GM12878 (cell line): ENCODE results near the gene XRN2.

Experiments
- EP300 ChIP-seq, 2 experiments: fragments of 150-350 bp in 1 of 2; IDR thresholded peaks; 2 replicates each; pipeline ENCODE4 v1.6.1; 2011 to 2012; ENCODE audit warnings: low read depth in 2 of 2, low read length in 2 of 2, borderline replicate concordance in 1 of 2, improper control_type of control experiment in 1 of 2, inconsistent platforms in 1 of 2; ENCODE audit not compliant: control insufficient read depth in 1 of 2
- JUND ChIP-seq: IDR thresholded peaks from 2 replicates; pipeline ENCODE4 v1.6.1; 2012; ENCODE audit warnings: low read depth, mild to moderate bottlenecking, low read length, improper control_type of control experiment, moderate library complexity
- KLF5 ChIP-seq: fragments of 450-650 bp; IDR thresholded peaks from 2 replicates; pipeline ENCODE4 v1.6.1; 2014; ENCODE audit warnings: mild to moderate bottlenecking; ENCODE audit not compliant: partially characterized antibody
- POLR2A ChIP-seq: IDR thresholded peaks from 2 replicates; pipeline ENCODE4 v1.6.1; 2011; ENCODE audit warnings: low read depth, mild to moderate bottlenecking, low read length
- SMAD1 ChIP-seq: fragments of 450-650 bp; IDR thresholded peaks from 2 replicates; pipeline ENCODE4 v1.6.1; 2018; ENCODE audit warnings: mild to moderate bottlenecking, low read depth; ENCODE audit not compliant: partially characterized antibody
- TF ChIP-seq, protein P1 (sequence below): fragments of 450-650 bp; IDR thresholded peaks from 2 replicates; pipeline ENCODE4 v1.6.1; 2017; ENCODE audit warnings: mild to moderate bottlenecking, low read depth, inconsistent platforms; ENCODE audit not compliant: poor library complexity, severe bottlenecking
- TF ChIP-seq, protein P2 (sequence below): IDR thresholded peaks from 2 replicates; pipeline ENCODE4 v1.6.1; 2012; ENCODE audit warnings: low read depth, low read length, improper control_type of control experiment
- TF ChIP-seq, protein P3 (sequence below): fragments of 450-650 bp; formaldehyde crosslinking; IDR thresholded peaks from 2 replicates; pipeline ENCODE4 v1.4.0; 2020; ENCODE audit warnings: mild to moderate bottlenecking, moderate library complexity
- TF ChIP-seq, protein P4 (sequence below): IDR thresholded peaks from 2 replicates; pipeline ENCODE4 v1.6.1; 2011; ENCODE audit warnings: low read depth, low read length, improper control_type of control experiment, borderline replicate concordance
- TF ChIP-seq, protein P5 (sequence below), 3 experiments: IDR thresholded peaks in 2 of 3; conservative IDR thresholded peaks in 1 of 3; 2 replicates each; pipeline ENCODE4 v1.5.1; 2011; ENCODE audit warnings: low read depth in 3 of 3, low read length in 3 of 3, mild to moderate bottlenecking in 3 of 3, control low read depth in 2 of 3, moderate library complexity in 2 of 3, inconsistent platforms in 1 of 3, mixed read lengths in 1 of 3; ENCODE audit not compliant: control insufficient read depth in 2 of 3, insufficient read depth in 1 of 3; ENCODE audit errors: extremely low read depth in 1 of 3

DNA sequence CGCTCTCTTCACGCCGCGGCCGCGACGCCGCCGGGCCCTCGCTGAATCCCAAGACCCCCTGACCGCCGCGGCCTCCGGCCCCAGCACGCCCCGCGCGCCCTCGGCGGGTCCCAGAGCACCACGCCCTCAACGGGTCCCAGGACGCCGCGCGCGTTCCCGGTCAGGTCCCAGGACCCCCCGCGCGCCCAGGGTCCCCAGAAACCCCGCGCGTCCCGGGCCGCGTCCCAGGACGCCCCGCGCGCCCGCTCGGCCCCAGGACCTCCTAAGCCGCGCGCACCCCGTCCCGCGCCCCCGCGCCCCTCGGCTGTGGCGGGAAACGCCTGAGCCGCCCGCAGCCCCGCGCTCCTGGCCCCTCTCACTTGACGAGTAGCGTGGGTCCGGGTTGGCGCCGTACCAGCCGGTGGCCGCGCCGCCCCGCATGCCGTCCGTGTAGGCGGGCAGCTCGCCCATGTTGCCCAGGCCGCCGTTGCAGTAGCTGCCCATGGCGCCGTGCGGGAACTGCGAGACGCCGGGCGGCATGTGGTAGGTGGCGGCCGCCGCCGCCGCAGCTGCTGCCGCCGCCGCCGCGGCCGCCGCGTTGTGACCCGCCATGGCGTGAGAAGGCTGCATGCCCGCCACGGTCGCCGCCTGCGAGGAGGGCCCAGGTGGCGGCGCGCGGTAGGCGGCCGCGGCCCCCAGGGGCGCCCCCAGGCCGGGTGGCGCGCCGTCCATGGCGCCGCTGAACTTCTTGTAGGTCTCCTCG, 93.6 kb downstream of the XRN2 start:
- TF ChIP-seq JUND (no peak), POLR2A (no peak), EP300 (IDR thresholded peaks at IDR 0.05; ENCODE audit: borderline replicate concordance in 1 of 2, control insufficient read depth in 1 of 2, low read depth in 2 of 2, low read length in 2 of 2) (no peak), SMAD1 (no peak), KLF5 (no peak)
- TF ChIP-seq, protein P1, sequence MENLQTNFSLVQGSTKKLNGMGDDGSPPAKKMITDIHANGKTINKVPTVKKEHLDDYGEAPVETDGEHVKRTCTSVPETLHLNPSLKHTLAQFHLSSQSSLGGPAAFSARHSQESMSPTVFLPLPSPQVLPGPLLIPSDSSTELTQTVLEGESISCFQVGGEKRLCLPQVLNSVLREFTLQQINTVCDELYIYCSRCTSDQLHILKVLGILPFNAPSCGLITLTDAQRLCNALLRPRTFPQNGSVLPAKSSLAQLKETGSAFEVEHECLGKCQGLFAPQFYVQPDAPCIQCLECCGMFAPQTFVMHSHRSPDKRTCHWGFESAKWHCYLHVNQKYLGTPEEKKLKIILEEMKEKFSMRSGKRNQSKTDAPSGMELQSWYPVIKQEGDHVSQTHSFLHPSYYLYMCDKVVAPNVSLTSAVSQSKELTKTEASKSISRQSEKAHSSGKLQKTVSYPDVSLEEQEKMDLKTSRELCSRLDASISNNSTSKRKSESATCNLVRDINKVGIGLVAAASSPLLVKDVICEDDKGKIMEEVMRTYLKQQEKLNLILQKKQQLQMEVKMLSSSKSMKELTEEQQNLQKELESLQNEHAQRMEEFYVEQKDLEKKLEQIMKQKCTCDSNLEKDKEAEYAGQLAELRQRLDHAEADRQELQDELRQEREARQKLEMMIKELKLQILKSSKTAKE = no peak
- TF ChIP-seq, protein P2, sequence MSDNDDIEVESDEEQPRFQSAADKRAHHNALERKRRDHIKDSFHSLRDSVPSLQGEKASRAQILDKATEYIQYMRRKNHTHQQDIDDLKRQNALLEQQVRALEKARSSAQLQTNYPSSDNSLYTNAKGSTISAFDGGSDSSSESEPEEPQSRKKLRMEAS = no peak
- TF ChIP-seq, protein P3, sequence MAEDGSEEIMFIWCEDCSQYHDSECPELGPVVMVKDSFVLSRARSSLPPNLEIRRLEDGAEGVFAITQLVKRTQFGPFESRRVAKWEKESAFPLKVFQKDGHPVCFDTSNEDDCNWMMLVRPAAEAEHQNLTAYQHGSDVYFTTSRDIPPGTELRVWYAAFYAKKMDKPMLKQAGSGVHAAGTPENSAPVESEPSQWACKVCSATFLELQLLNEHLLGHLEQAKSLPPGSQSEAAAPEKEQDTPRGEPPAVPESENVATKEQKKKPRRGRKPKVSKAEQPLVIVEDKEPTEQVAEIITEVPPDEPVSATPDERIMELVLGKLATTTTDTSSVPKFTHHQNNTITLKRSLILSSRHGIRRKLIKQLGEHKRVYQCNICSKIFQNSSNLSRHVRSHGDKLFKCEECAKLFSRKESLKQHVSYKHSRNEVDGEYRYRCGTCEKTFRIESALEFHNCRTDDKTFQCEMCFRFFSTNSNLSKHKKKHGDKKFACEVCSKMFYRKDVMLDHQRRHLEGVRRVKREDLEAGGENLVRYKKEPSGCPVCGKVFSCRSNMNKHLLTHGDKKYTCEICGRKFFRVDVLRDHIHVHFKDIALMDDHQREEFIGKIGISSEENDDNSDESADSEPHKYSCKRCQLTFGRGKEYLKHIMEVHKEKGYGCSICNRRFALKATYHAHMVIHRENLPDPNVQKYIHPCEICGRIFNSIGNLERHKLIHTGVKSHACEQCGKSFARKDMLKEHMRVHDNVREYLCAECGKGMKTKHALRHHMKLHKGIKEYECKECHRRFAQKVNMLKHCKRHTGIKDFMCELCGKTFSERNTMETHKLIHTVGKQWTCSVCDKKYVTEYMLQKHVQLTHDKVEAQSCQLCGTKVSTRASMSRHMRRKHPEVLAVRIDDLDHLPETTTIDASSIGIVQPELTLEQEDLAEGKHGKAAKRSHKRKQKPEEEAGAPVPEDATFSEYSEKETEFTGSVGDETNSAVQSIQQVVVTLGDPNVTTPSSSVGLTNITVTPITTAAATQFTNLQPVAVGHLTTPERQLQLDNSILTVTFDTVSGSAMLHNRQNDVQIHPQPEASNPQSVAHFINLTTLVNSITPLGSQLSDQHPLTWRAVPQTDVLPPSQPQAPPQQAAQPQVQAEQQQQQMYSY (CRISPR knock-in tag) = no peak
- TF ChIP-seq, protein P4, sequence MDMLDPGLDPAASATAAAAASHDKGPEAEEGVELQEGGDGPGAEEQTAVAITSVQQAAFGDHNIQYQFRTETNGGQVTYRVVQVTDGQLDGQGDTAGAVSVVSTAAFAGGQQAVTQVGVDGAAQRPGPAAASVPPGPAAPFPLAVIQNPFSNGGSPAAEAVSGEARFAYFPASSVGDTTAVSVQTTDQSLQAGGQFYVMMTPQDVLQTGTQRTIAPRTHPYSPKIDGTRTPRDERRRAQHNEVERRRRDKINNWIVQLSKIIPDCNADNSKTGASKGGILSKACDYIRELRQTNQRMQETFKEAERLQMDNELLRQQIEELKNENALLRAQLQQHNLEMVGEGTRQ = no peak
- TF ChIP-seq, protein P5, sequence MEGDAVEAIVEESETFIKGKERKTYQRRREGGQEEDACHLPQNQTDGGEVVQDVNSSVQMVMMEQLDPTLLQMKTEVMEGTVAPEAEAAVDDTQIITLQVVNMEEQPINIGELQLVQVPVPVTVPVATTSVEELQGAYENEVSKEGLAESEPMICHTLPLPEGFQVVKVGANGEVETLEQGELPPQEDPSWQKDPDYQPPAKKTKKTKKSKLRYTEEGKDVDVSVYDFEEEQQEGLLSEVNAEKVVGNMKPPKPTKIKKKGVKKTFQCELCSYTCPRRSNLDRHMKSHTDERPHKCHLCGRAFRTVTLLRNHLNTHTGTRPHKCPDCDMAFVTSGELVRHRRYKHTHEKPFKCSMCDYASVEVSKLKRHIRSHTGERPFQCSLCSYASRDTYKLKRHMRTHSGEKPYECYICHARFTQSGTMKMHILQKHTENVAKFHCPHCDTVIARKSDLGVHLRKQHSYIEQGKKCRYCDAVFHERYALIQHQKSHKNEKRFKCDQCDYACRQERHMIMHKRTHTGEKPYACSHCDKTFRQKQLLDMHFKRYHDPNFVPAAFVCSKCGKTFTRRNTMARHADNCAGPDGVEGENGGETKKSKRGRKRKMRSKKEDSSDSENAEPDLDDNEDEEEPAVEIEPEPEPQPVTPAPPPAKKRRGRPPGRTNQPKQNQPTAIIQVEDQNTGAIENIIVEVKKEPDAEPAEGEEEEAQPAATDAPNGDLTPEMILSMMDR (IDR thresholded peaks at IDR 0.05 in 2 of 3, conservative IDR thresholded peaks at IDR 0.05 in 1 of 3; ENCODE audit: control insufficient read depth in 2 of 3, extremely low read depth in 1 of 3, insufficient read depth in 1 of 3, low read depth in 3 of 3, low read length in 3 of 3) = no peak
